HepG2 (cell line): ENCODE measurements around the gene CPZ. TPM values are rescaled to one million over a fixed set of nuclear protein-coding genes. Genes with fewer than 3 reads are reported as not detected.

Experiments
- ATAC-seq: fragments of 200-7000 bp; cut with Tn5 transposase; 3 replicates; pipeline ENCODE4 v1.9.1; 2020; ENCODE audit warnings: mild to moderate bottlenecking, moderate library complexity
- BruUV-seq: library from RNA; stranded (reverse); fragments of 400-500 nt; replicated peaks from 2 replicates; lab custom pipeline; 2021; lab: Mats Ljungman, UMichigan
- CTCF ChIA-PET: fragments of 300-600 bp; formaldehyde crosslinking; extraction: SDS; loops from one replicate; lab custom pipeline; 2021; ENCODE audit warnings: low total read pairs, inconsistent platforms, low intra/inter-chr PET ratio; lab: Yijun Ruan, JAX
- POLR2A ChIA-PET: fragments of 350-600 bp; sonication (Branson Sonifier 250); formaldehyde crosslinking; loops from one replicate; lab custom pipeline; 2020; ENCODE audit warnings: antibody characterized with exemption, inconsistent platforms; lab: Yijun Ruan, JAX
- DNase-seq: peaks from one replicate; pipeline ENCODE4 v3.0.0-alpha.2; 2015; ENCODE audit warnings: low spot score
- FAIRE-seq: peaks from 3 replicates; lab custom pipeline; 2011; peaks lifted over from hg19 to GRCh38; lab: Jason Lieb, UNC
- H2AFZ ChIP-seq: one replicate; pipeline ENCODE4 v1.6.1; 2011; ENCODE audit warnings: low read length, inconsistent platforms
- H3K27ac ChIP-seq: fragments of 300-600 bp; 3 replicates; pipeline ENCODE4 v1.8.0; 2011; ENCODE audit warnings: mixed run types, mild to moderate bottlenecking, mixed read lengths, low read length, inconsistent platforms; ENCODE audit not compliant: insufficient read depth; ENCODE audit errors: extremely low read length
- H3K27me3 ChIP-seq, 2 experiments: fragments of 200-600 bp in 1 of 2; 2 replicates in 1 of 2; 3 replicates in 1 of 2; pipeline versions ENCODE4 v1.6.0 to v1.8.0; 2011; ENCODE audit warnings: low read length in 2 of 2, mild to moderate bottlenecking in 2 of 2, moderate library complexity in 2 of 2, inconsistent platforms in 1 of 2; ENCODE audit not compliant: insufficient read depth in 2 of 2, control insufficient read depth in 1 of 2
- H3K36me3 ChIP-seq, 2 experiments: fragments of 200-600 bp in 1 of 2; replicated peaks in 1 of 2; 2 replicates in 1 of 2; 3 replicates in 1 of 2; pipeline versions ENCODE4 v1.5.1 to v1.8.0; 2011; ENCODE audit warnings: low read length in 2 of 2, inconsistent platforms in 1 of 2; ENCODE audit not compliant: insufficient read depth in 2 of 2, control insufficient read depth in 1 of 2
- H3K4me1 ChIP-seq: 2 replicates; pipeline ENCODE4 v1.5.1; 2012; ENCODE audit warnings: low read length, inconsistent platforms; ENCODE audit not compliant: insufficient read depth
- H3K4me2 ChIP-seq: 2 replicates; pipeline ENCODE4 v1.6.0; 2011; ENCODE audit warnings: low read depth, low read length, inconsistent platforms
- H3K4me3 ChIP-seq, 3 experiments: fragments of 200-600 bp in 1 of 3; sonication (generic), shearing (Covaris generic) in 1 of 3; replicated peaks in 1 of 3; 2 replicates each; pipeline ENCODE4 v1.5.1; 2011 to 2016; ENCODE audit warnings: low read length in 3 of 3, inconsistent platforms in 2 of 3, low read depth in 2 of 3, mild to moderate bottlenecking in 2 of 3, control low read depth in 1 of 3, mixed read lengths in 1 of 3; ENCODE audit not compliant: insufficient read depth in 1 of 3
- H3K79me2 ChIP-seq: one replicate; pipeline ENCODE4 v1.6.1; 2011; ENCODE audit warnings: low read length, inconsistent platforms; ENCODE audit not compliant: insufficient read depth
- H3K9ac ChIP-seq: 2 replicates; pipeline ENCODE4 v1.6.0; 2011; ENCODE audit warnings: mild to moderate bottlenecking, low read depth, low read length, inconsistent platforms; ENCODE audit not compliant: insufficient read depth
- H3K9me3 ChIP-seq: 2 replicates; pipeline ENCODE4 v1.5.1; 2012; ENCODE audit warnings: mild to moderate bottlenecking, low read length
- H4K20me1 ChIP-seq: 2 replicates; pipeline ENCODE4 v1.6.0; 2011; ENCODE audit warnings: inconsistent platforms, mild to moderate bottlenecking, low read length, moderate library complexity; ENCODE audit not compliant: insufficient read depth
- BRF2 ChIP-seq: sonication (generic); formaldehyde crosslinking; IDR thresholded peaks from 2 replicates; pipeline ENCODE4 v1.8.1; 2022; ENCODE audit warnings: mild to moderate bottlenecking, missing genetic modification reagents
- KDM5B ChIP-seq: sonication (generic); formaldehyde crosslinking; IDR thresholded peaks from 2 replicates; pipeline ENCODE4 v1.4.0; 2020; ENCODE audit warnings: missing genetic modification reagents, mild to moderate bottlenecking, borderline replicate concordance
- PHB2 ChIP-seq: fragments of 450-650 bp; IDR thresholded peaks from 2 replicates; pipeline ENCODE4 v1.6.1; 2018; ENCODE audit not compliant: partially characterized antibody
- SUZ12 ChIP-seq: fragments of 150-350 bp; IDR thresholded peaks from 2 replicates; pipeline ENCODE4 v1.6.1; 2014; ENCODE audit warnings: low read depth, low read length
- TAF1 ChIP-seq: sonication (generic); formaldehyde crosslinking; IDR thresholded peaks from 2 replicates; pipeline ENCODE4 v1.4.0; 2020; ENCODE audit warnings: missing genetic modification reagents
- ZBTB44 ChIP-seq: sonication (generic); formaldehyde crosslinking; IDR thresholded peaks from 2 replicates; pipeline ENCODE4 v1.4.0; 2020; ENCODE audit warnings: missing genetic modification reagents
- ZBTB7A ChIP-seq: sonication (generic); formaldehyde crosslinking; IDR thresholded peaks from 2 replicates; pipeline ENCODE4 v1.8.0; 2022; ENCODE audit warnings: mild to moderate bottlenecking, missing genetic modification reagents
- ZNF468 ChIP-seq: sonication (generic); formaldehyde crosslinking; IDR thresholded peaks from 2 replicates; pipeline ENCODE4 v1.8.0; 2022; ENCODE audit warnings: mild to moderate bottlenecking, moderate library complexity, missing genetic modification reagents
- WGBS: methylation state at CpG from one replicate; pipeline ENCODE4 v1.1.6; 2017; ENCODE audit warnings: low lambda C conversion rate; 5-methylcytosine and 5-hydroxymethylcytosine counted together
- in situ Hi-C: cut with HindIII; loops from 2 replicates; pipeline ENCODE4 v1.10.0; 2017; ENCODE audit warnings: low pct_unique_long_range_greater_than_20kb; ENCODE audit not compliant: extremely low pct_ligation_motif_present
- intact Hi-C: fragments of 100-400 bp; cut with micrococcal nuclease; formaldehyde crosslinking; loops from one replicate; pipeline ENCODE4 v1.10.0; 2022; ENCODE audit not compliant: unreplicated experiment
- polyA plus RNA-seq, 8 experiments: library from polyadenylated mRNA; depleted of rRNA in 3 of 8; stranded (reverse) in 7 of 8; unstranded in 1 of 8; fragments of >200 nt; fragmentation: Illumina TruSeq in 4 of 8; extraction: Trizol in 4 of 8; gene quantifications; 2 replicates each; pipeline versions ENCODE4 v1.2.1 to v1.2.3, GENCODE V29; 2011 to 2016; ENCODE audit warnings: low read depth in 4 of 8, missing spikeins in 1 of 8, mixed read lengths in 1 of 8; ENCODE audit not compliant: insufficient read depth in 1 of 8
- total RNA-seq, 5 experiments: library from RNA; depleted of rRNA; stranded (reverse); fragments of >200 nt; fragmentation: Illumina TruSeq; extraction: Trizol; gene quantifications; 2 replicates each; pipeline ENCODE4 v1.2.3, GENCODE V29; 2016; ENCODE audit warnings: low read depth in 1 of 5

Gene CPZ
- total and polyA plus RNA-seq, 2 of the 13 experiments (the other 11 are each of a cell fraction or from before 2014, with no cell fraction given): 0.58 to 0.61 TPM

- Histone ChIP-seq H3K27me3 (peaks cover 3 to 14% of the 10 kb centered on the region in 2 experiments; a peak in 2 of 5 replicates), H2AFZ (no peak overlapping the region), H4K20me1 (no peaks in the 10 kb centered on the region), H3K79me2 (no peaks in the 10 kb centered on the region), H3K27ac (no peak overlapping the region), H3K4me1 (no peaks in the 10 kb centered on the region), H3K4me3 (no peak overlapping the region), H3K9me3 (no peaks in the 10 kb centered on the region), H3K4me2 (no peak overlapping the region), H3K9ac (no peak overlapping the region), H3K36me3 (no peaks in the 10 kb centered on the region)
- ATAC-seq (no peak), FAIRE-seq (no peak), DNase-seq (no peak)
- in situ Hi-C loops (no loop called here), intact Hi-C loops (no loop called here)
- WGBS: 46% methylated on average over 12 of the region's 17 CpGs
- TF ChIP-seq TAF1 (no peak), PHB2 (no peak), BRF2 (no peak), ZNF468 (CRISPR knock-in tag) (no peak), SUZ12 (no peak), ZBTB7A (CRISPR knock-in tag) (no peak), KDM5B (CRISPR knock-in tag) (no peak)
- no TSS peak for BruUV-seq
- POLR2A ChIA-PET: no interaction called here
- CTCF ChIA-PET: no interaction called here
Measured at GRCh38 chr4:8554555-8555100, 37.9 kb upstream of the CPZ start.

- POLR2A ChIA-PET: no interaction called here
- no peak overlapping the region for H3K27ac ChIP-seq
- TF ChIP-seq ZBTB44 (CRISPR knock-in tag): no peak
Measured at GRCh38 chr4:8555716-8556115, 36.8 kb upstream of the CPZ start.

More at GRCh38 chr4:8555716-8556115, 36.8 kb upstream of the CPZ start:
- in situ Hi-C loops (no loop called here), intact Hi-C loops (no loop called here)
- CTCF ChIA-PET: no interaction called here
- Histone ChIP-seq H3K4me3 (no peak overlapping the region), H2AFZ (no peak overlapping the region), H3K27me3 (peaks cover 3 to 11% of the 10 kb centered on the region in 2 experiments; a peak in 2 of 5 replicates), H3K9ac (no peak overlapping the region), H3K9me3 (no peaks in the 10 kb centered on the region), H3K36me3 (no peaks in the 10 kb centered on the region), H4K20me1 (no peaks in the 10 kb centered on the region), H3K79me2 (no peaks in the 10 kb centered on the region), H3K4me1 (no peaks in the 10 kb centered on the region), H3K4me2 (no peak overlapping the region)
- no peak for ATAC-seq
- BruUV-seq: no TSS peak
- no peak for FAIRE-seq
- WGBS: 26% methylated on average over 5 of the region's 5 CpGs
- DNase-seq: no peak
